Right lobe of liver (tissue), 4 donors: ENCODE data around the gene KCND2.

Experiments used
- CTCF ChIP-seq, 4 donors: fragments of 200-600 bp in 3 of 4; fragments of 450-650 bp in 1 of 4; IDR thresholded peaks; one replicate each; pipeline versions ENCODE4 v1.5.1 to v1.8.0; 2016 to 2022; ENCODE audit warnings: antibody characterized with exemption in 4 of 4, mild to moderate bottlenecking in 2 of 4
- POLR2A ChIP-seq: fragments of 450-650 bp; IDR thresholded peaks from one replicate; pipeline ENCODE4 v1.6.1; 2017; ENCODE audit warnings: antibody characterized with exemption, mild to moderate bottlenecking
- donor health status: DM: no; HTN: no; CAD: no.
- donor health status: DM: no; HTN: no; CAD: no.
- donor health status: DM: no; HTN: yes; CAD: no.

- no peak for TF ChIP-seq CTCF (IDR thresholded peaks at IDR 0.05)
- no peak for TF ChIP-seq POLR2A
Observed at GRCh38 chr7:120732256-120732655, 459.3 kb downstream of the KCND2 start.
